Measurements from ENCODE around the gene GRB14.

DNA sequence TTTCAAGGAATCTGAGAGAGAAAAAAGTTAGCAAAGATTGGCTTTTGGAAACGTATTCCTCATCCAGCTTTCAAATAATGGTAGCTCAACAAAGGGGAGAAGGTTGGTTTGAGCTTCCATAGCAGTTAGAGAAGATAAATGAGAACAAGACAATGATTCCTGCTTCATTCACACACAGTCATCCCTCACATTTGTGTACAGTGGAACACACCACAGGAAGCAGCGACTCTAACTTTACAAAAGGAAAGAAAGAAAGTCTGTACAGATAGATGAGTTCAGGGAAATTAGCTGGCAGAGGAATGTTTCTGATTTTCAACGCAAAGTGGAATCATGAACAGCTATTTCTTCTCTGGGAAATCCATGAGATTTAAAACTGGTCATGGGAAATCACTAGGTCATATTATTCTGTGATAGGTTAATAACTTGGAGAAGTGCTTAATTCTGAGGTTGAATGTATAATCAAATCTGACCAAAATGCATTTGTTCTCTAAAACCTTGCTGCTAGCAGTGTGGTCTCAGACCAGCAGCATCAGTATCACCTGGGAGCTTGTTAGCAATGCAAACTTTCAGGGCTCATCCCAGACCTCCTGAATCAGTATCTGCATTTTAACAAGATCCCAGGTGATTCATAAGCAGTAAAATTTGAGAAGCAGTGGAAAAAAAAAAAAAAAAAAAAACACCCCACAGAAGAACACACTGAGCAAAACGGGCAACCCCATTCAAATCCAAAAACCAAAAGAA, 112.0 kb downstream of the GRB14 start:
- TF ChIP-seq CTCF (IDR thresholded peaks at IDR 0.05) (no peak), ZFX (IDR thresholded peaks at IDR 0.05; ENCODE audit: borderline replicate concordance) (no peak)
